Type B pancreatic cell (in vitro differentiated cells): ENCODE measurements around the gene CNBP. TPM values are rescaled to one million over a fixed set of nuclear protein-coding genes. Genes with fewer than 3 reads are reported as not detected.

ENCODE experiments used
- DNase-seq: peaks from one replicate; pipeline ENCODE4 v3.0.0; 2021; ENCODE audit warnings: mixed read lengths; ENCODE audit not compliant: unreplicated experiment; ENCODE audit errors: extremely low spot score
- H3K27ac Mint-ChIP-seq: 2 replicates; pipeline ENCODE4 v1.8.0; 2021; ENCODE audit warnings: mild to moderate bottlenecking, mixed read lengths
- H3K27me3 Mint-ChIP-seq: 2 replicates; pipeline ENCODE4 v1.8.0; 2021; ENCODE audit warnings: mixed read lengths
- H3K36me3 Mint-ChIP-seq: 2 replicates; pipeline ENCODE4 v1.8.0; 2021; ENCODE audit warnings: mixed read lengths
- H3K4me1 Mint-ChIP-seq: one replicate; pipeline ENCODE4 v1.8.0; 2021; ENCODE audit warnings: mixed read lengths; ENCODE audit not compliant: unreplicated experiment
- H3K4me3 Mint-ChIP-seq: 2 replicates; pipeline ENCODE4 v1.8.0; 2021; ENCODE audit warnings: mild to moderate bottlenecking, mixed read lengths
- H3K9me3 Mint-ChIP-seq: 2 replicates; pipeline ENCODE4 v1.8.0; 2021; ENCODE audit warnings: mixed read lengths
- total RNA-seq: library from RNA; stranded (reverse); gene quantifications from 2 replicates; pipeline ENCODE4 v1.2.1, GENCODE V29; 2021; ENCODE audit warnings: low replicate concordance
- TF ChIP-seq, protein P1 (sequence below): fragments of 200-600 bp; sonication (generic); conservative IDR thresholded peaks from 2 replicates; pipeline ENCODE4 v1.5.0; 2021; ENCODE audit warnings: antibody characterized with exemption, mild to moderate bottlenecking

The CNBP gene
- total RNA-seq, 1 donor from 2014 or later: 260 TPM

DNA sequence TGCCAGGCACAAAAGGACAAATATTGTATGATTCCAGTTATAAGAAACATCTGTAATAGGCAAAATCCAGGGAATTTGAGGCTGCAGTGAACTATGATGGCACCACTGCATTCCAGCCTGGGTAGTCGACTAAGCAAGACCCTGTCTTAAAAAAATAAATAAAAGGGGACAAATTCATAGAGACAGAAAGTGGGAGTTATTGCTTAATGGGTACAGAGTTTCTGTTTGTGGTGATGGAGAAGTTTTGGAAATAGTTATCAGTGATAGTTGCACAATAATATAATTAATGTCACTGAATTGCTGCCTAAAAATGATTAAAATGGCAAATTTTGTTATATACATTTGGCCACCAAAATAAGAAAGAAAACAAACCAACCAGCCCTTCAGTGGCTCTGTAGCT lies 27.6 kb upstream of the CNBP start:
- H3K4me3 Mint-ChIP-seq: no peak overlapping the region
- TF ChIP-seq, protein P1, sequence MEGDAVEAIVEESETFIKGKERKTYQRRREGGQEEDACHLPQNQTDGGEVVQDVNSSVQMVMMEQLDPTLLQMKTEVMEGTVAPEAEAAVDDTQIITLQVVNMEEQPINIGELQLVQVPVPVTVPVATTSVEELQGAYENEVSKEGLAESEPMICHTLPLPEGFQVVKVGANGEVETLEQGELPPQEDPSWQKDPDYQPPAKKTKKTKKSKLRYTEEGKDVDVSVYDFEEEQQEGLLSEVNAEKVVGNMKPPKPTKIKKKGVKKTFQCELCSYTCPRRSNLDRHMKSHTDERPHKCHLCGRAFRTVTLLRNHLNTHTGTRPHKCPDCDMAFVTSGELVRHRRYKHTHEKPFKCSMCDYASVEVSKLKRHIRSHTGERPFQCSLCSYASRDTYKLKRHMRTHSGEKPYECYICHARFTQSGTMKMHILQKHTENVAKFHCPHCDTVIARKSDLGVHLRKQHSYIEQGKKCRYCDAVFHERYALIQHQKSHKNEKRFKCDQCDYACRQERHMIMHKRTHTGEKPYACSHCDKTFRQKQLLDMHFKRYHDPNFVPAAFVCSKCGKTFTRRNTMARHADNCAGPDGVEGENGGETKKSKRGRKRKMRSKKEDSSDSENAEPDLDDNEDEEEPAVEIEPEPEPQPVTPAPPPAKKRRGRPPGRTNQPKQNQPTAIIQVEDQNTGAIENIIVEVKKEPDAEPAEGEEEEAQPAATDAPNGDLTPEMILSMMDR: no peak
- H3K27ac Mint-ChIP-seq: no peak overlapping the region
- H3K36me3 Mint-ChIP-seq: no peaks in the 10 kb centered on the region
- H3K4me1 Mint-ChIP-seq: no peaks in the 10 kb centered on the region
- H3K9me3 Mint-ChIP-seq: no peaks in the 10 kb centered on the region
- no peak for DNase-seq
- no peaks in the 10 kb centered on the region for H3K27me3 Mint-ChIP-seq

DNA sequence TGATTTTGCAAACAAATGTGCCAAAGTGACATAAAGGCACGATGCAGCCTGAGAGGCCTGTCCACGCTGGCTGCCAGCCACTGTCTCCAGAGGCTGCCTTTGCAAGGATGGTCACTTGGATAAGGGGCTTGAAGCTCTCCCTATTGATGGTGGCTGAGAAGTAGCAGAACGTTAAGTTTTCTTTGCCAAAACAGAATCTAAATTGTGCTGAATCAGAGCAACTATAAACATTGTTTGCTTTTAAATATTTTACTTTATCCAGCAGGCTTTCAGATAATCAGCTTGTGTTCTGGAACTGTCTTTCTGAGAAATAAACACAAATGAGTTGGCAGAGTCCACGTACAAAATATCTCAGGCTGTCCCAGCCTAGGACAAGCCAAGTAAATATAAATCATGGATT lies 23.8 kb upstream of the CNBP start:
- no peaks in the 10 kb centered on the region for H3K27me3 Mint-ChIP-seq
- no peak for DNase-seq
- H3K4me3 Mint-ChIP-seq: no peak overlapping the region
- H3K9me3 Mint-ChIP-seq: no peaks in the 10 kb centered on the region
- no peaks in the 10 kb centered on the region for H3K4me1 Mint-ChIP-seq
- no peak overlapping the region for H3K27ac Mint-ChIP-seq
- no peaks in the 10 kb centered on the region for H3K36me3 Mint-ChIP-seq
- TF ChIP-seq, protein P1: no peak

DNA sequence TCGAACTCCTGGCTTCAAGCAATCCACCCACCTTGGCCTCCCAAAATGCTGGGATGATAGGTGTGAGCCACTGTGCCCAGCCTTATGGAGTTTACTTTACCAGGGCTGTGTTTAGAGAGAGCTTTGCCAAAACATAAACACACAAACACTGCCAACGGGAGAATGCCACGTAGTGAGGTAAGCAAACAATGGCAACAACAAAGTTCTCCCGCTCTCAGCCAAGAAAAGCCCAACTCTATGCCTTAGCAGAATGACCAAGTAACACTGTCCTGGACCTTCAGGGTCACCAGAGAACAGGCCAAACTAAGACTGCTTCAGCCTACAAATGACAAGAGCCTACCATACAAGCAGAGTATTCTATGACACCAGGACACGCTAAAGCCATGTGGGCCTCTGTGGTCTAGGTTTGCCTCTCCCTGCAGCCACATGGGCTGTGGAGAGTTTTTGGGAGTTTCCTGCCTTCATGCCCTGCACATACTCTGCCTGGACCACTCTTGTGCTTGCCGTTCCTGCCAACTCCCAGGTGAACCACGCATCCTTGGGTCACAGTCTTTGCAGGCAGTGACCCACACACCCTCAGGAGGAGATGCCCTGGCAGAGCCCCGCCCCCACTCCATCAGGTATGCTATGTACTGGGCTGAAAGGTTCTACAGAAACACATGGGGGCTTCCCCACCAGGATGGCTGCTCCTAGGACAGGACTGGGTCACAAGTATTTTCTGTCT lies 21.6 kb upstream of the CNBP start:
- no peaks in the 10 kb centered on the region for H3K4me1 Mint-ChIP-seq
- no peak overlapping the region for H3K4me3 Mint-ChIP-seq
- no peaks in the 10 kb centered on the region for H3K27me3 Mint-ChIP-seq
- H3K9me3 Mint-ChIP-seq: no peaks in the 10 kb centered on the region
- no peaks in the 10 kb centered on the region for H3K36me3 Mint-ChIP-seq
- no peak for DNase-seq
- TF ChIP-seq, protein P1: no peak
- no peak overlapping the region for H3K27ac Mint-ChIP-seq

DNA sequence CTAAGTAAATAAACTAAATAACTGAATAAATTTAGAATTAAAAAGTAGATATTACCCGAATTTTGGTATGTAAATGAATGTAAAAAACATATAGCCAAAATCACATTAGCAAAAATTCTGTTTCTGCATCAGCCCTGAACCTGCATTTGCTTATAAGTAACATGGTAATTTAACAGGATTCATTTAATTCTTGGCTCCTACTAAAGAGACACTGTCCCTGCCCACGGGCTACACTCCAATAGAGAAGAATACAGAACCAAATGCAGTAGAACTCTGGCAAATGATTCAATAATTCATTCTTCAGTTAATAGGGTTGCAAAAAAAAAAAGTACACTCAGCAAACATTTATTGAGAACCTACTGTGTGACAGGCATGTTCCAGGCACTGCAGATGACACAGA lies 20.8 kb upstream of the CNBP start:
- H3K27ac Mint-ChIP-seq: no peak overlapping the region
- H3K36me3 Mint-ChIP-seq: no peaks in the 10 kb centered on the region
- no peaks in the 10 kb centered on the region for H3K27me3 Mint-ChIP-seq
- no peaks in the 10 kb centered on the region for H3K9me3 Mint-ChIP-seq
- no peaks in the 10 kb centered on the region for H3K4me1 Mint-ChIP-seq
- no peak for DNase-seq
- TF ChIP-seq, protein P1: no peak
- H3K4me3 Mint-ChIP-seq: no peak overlapping the region

DNA sequence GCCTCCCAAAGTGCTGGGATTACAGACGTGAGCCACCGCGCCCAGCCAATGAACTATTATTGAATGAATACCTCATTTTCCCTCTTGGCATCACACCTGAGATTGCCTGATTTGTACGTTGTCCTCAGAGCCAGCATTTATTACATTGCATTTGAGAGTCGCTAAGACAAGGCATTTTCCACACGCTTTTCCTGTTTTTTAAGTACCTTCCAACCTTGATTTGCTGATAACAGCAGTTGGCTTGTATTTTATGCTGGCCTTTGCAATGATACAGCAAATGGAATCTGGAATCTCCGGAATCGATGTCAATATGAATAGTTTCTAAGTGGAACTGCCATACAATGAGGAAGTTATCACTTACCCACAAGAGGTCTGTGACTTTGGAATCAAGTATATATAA lies 15.7 kb upstream of the CNBP start:
- Mint-ChIP-seq H3K36me3 (no peaks in the 10 kb centered on the region), H3K9me3 (no peaks in the 10 kb centered on the region), H3K4me1 (peaks cover 5% of the 10 kb centered on the region), H3K4me3 (no peak overlapping the region), H3K27ac (no peak overlapping the region), H3K27me3 (no peaks in the 10 kb centered on the region)
- TF ChIP-seq, protein P1: no peak
- no peak for DNase-seq
